H1 (cell line): ENCODE results near the gene ZNF366. TPM values are rescaled to one million over a fixed set of nuclear protein-coding genes. Genes with fewer than 3 reads are reported as not detected.

Experiments
- CTCF ChIA-PET: fragments of 300-600 bp; sonication (Branson Sonifier 250); formaldehyde crosslinking; loops from one replicate; lab custom pipeline; 2021; ENCODE audit not compliant: partially characterized antibody; lab: Charles Lee
- POLR2A ChIA-PET: fragments of 300-600 bp; sonication (Branson Sonifier 250); formaldehyde crosslinking; loops from one replicate; lab custom pipeline; 2021; ENCODE audit warnings: inconsistent platforms; ENCODE audit not compliant: partially characterized antibody; lab: Charles Lee
- DNase-seq, 2 experiments: peaks; one replicate each; pipeline versions ENCODE4 v3.0.0 to v3.0.0-alpha.2; 2010 to 2022; ENCODE audit warnings: low spot score in 2 of 2, low read depth in 1 of 2, mixed read lengths in 1 of 2
- FAIRE-seq: peaks from 2 replicates; lab custom pipeline; 2011; peaks lifted over from hg19 to GRCh38; lab: Jason Lieb, UNC
- H2AFZ ChIP-seq: 2 replicates; pipeline ENCODE4 v1.8.1; 2012; ENCODE audit warnings: low read length, inconsistent platforms
- H2AK5ac ChIP-seq: 2 replicates; pipeline ENCODE4 v1.6.1; 2013; ENCODE audit warnings: low read depth, low read length
- H2BK120ac ChIP-seq: replicated peaks from 2 replicates; pipeline ENCODE3; 2013; ENCODE audit warnings: low read depth, low read length, inconsistent platforms
- H2BK12ac ChIP-seq: 2 replicates; pipeline ENCODE4 v1.6.1; 2013; ENCODE audit warnings: low read depth, low read length
- H2BK15ac ChIP-seq: 2 replicates; pipeline ENCODE4 v1.6.1; 2013; ENCODE audit warnings: low read length
- H2BK20ac ChIP-seq: 2 replicates; pipeline ENCODE4 v1.6.1; 2013; ENCODE audit warnings: low read length
- H2BK5ac ChIP-seq: 2 replicates; pipeline ENCODE4 v1.6.1; 2013; ENCODE audit warnings: low read depth, low read length
- H3K14ac ChIP-seq: 2 replicates; pipeline ENCODE4 v1.6.1; 2013; ENCODE audit warnings: inconsistent platforms; ENCODE audit not compliant: insufficient read length
- H3K18ac ChIP-seq: 2 replicates; pipeline ENCODE4 v1.6.1; 2013; ENCODE audit warnings: low read length; ENCODE audit errors: extremely low read depth
- H3K23ac ChIP-seq: 2 replicates; pipeline ENCODE4 v1.6.1; 2013; ENCODE audit warnings: inconsistent platforms; ENCODE audit not compliant: insufficient read length
- H3K23me2 ChIP-seq: 2 replicates; pipeline ENCODE4 v1.6.1; 2013; ENCODE audit warnings: low read depth, low read length
- H3K27ac ChIP-seq: 2 replicates; pipeline ENCODE4 v1.6.1; 2011; ENCODE audit warnings: low read depth, low read length, inconsistent platforms
- H3K27me3 ChIP-seq, 4 experiments: replicated peaks in 1 of 4; 1 replicate in 1 of 4; 2 replicates in 3 of 4; pipeline versions ENCODE4 v1.6.1 to v1.8.1; 2011 to 2013; ENCODE audit warnings: low read length in 3 of 4, mild to moderate bottlenecking in 3 of 4, inconsistent platforms in 2 of 4, mixed read lengths in 2 of 4, moderate library complexity in 1 of 4; ENCODE audit not compliant: control insufficient read depth in 3 of 4, insufficient read depth in 3 of 4; ENCODE audit errors: extremely low read depth in 1 of 4
- H3K36me3 ChIP-seq, 4 experiments: 2 replicates each; pipeline versions ENCODE4 v1.6.1 to v1.8.1; 2011 to 2013; ENCODE audit warnings: mild to moderate bottlenecking in 4 of 4, low read length in 3 of 4, moderate library complexity in 2 of 4, control low read depth in 1 of 4, inconsistent platforms in 1 of 4; ENCODE audit not compliant: insufficient read depth in 4 of 4, control insufficient read depth in 2 of 4
- H3K4ac ChIP-seq: replicated peaks from 2 replicates; pipeline ENCODE3; 2013; ENCODE audit warnings: low read length, low read depth, mixed read lengths, inconsistent platforms; ENCODE audit not compliant: insufficient read length
- H3K4me1 ChIP-seq, 4 experiments: replicated peaks in 1 of 4; 1 replicate in 1 of 4; 2 replicates in 3 of 4; pipeline versions ENCODE4 v1.6.1 to v1.8.1; 2011 to 2013; ENCODE audit warnings: low read length in 3 of 4, inconsistent platforms in 2 of 4, mixed read lengths in 1 of 4; ENCODE audit not compliant: insufficient read depth in 4 of 4, control insufficient read depth in 3 of 4
- H3K4me2 ChIP-seq, 2 experiments: 2 replicates each; pipeline versions ENCODE4 v1.6.1 to v1.8.1; 2011 to 2013; ENCODE audit warnings: low read depth in 2 of 2, low read length in 2 of 2, control low read depth in 1 of 2, inconsistent platforms in 1 of 2, mild to moderate bottlenecking in 1 of 2; ENCODE audit not compliant: insufficient read depth in 1 of 2
- H3K4me3 ChIP-seq, 4 experiments: fragments of 200-600, 300-600 bp in 1 of 4; sonication (generic), shearing (Covaris generic), sonication (Bioruptor Twin) in 1 of 4; 2 replicates each; pipeline versions ENCODE4 v1.5.1 to v1.8.1; 2011 to 2016; ENCODE audit warnings: low read length in 4 of 4, low read depth in 3 of 4, control low read depth in 2 of 4, inconsistent platforms in 2 of 4, mild to moderate bottlenecking in 2 of 4, mixed read lengths in 1 of 4, moderate library complexity in 1 of 4; ENCODE audit not compliant: insufficient read depth in 2 of 4; ENCODE audit errors: extremely low read depth in 1 of 4
- H3K56ac ChIP-seq: replicated peaks from 2 replicates; pipeline ENCODE3; 2013; ENCODE audit warnings: low read depth, mild to moderate bottlenecking, mixed read lengths, low read length, inconsistent platforms; ENCODE audit not compliant: insufficient read length
- H3K79me1 ChIP-seq: 2 replicates; pipeline ENCODE4 v1.6.1; 2013; ENCODE audit warnings: low read depth, low read length, control low read depth
- H3K79me2 ChIP-seq, 2 experiments: 2 replicates each; pipeline versions ENCODE4 v1.6.1 to v1.8.1; 2012 to 2013; ENCODE audit warnings: low read length in 2 of 2, mild to moderate bottlenecking in 2 of 2, inconsistent platforms in 1 of 2; ENCODE audit not compliant: insufficient read depth in 2 of 2, control insufficient read depth in 1 of 2
- H3K9ac ChIP-seq, 4 experiments: replicated peaks in 1 of 4; 1 replicate in 1 of 4; 2 replicates in 3 of 4; pipeline versions ENCODE4 v1.6.1 to v1.8.1; 2011 to 2013; ENCODE audit warnings: low read depth in 3 of 4, low read length in 3 of 4, control low read depth in 2 of 4, mild to moderate bottlenecking in 2 of 4, moderate library complexity in 2 of 4, inconsistent platforms in 1 of 4; ENCODE audit errors: extremely low read depth in 1 of 4
- H3K9me3 ChIP-seq, 2 experiments: 2 replicates each; pipeline versions ENCODE4 v1.6.1 to v1.8.1; 2012 to 2013; ENCODE audit warnings: mild to moderate bottlenecking in 2 of 2, moderate library complexity in 2 of 2, control low read depth in 1 of 2, inconsistent platforms in 1 of 2, low read depth in 1 of 2, low read length in 1 of 2, mixed read lengths in 1 of 2; ENCODE audit not compliant: insufficient read depth in 2 of 2
- H4K20me1 ChIP-seq, 2 experiments: replicated peaks in 1 of 2; 2 replicates each; pipeline versions ENCODE3 to v1.8.1; 2011 to 2013; ENCODE audit warnings: inconsistent platforms in 2 of 2, low read length in 2 of 2, mild to moderate bottlenecking in 1 of 2; ENCODE audit not compliant: insufficient read depth in 2 of 2, control insufficient read depth in 1 of 2
- H4K5ac ChIP-seq: 2 replicates; pipeline ENCODE4 v1.6.1; 2013; ENCODE audit warnings: low read length, low read depth, mixed read lengths, inconsistent platforms; ENCODE audit not compliant: insufficient read length
- H4K8ac ChIP-seq: 2 replicates; pipeline ENCODE4 v1.8.0; 2013; ENCODE audit warnings: mild to moderate bottlenecking, moderate library complexity, low read length, inconsistent platforms; ENCODE audit not compliant: insufficient read depth; ENCODE audit errors: extremely low read depth
- H4K91ac ChIP-seq: replicated peaks from 2 replicates; pipeline ENCODE3; 2013; ENCODE audit warnings: low read length, mixed read lengths, inconsistent platforms; ENCODE audit not compliant: insufficient read length
- ASH2L ChIP-seq: fragments of 200-600, 300-600 bp; sonication (generic); IDR thresholded peaks from one replicate; pipeline ENCODE4 v1.7.1; 2017; ENCODE audit warnings: low read length
- BCL11A ChIP-seq, 2 experiments: IDR thresholded peaks; one replicate each; pipeline ENCODE4 v1.6.1; 2011; ENCODE audit warnings: low read depth in 2 of 2, low read length in 2 of 2, mild to moderate bottlenecking in 2 of 2
- EGR1 ChIP-seq: IDR thresholded peaks from 2 replicates; pipeline ENCODE4 v1.6.1; 2011; ENCODE audit warnings: low read depth, low read length, borderline replicate concordance
- HDAC6 ChIP-seq: IDR thresholded peaks from one replicate; pipeline ENCODE4 v1.7.1; 2012; ENCODE audit warnings: low read depth, mild to moderate bottlenecking, inconsistent platforms, low read length, moderate library complexity
- KDM5A ChIP-seq: fragments of 200-600 bp; IDR thresholded peaks from 2 replicates; pipeline ENCODE4 v1.7.1; 2012; ENCODE audit warnings: mild to moderate bottlenecking, low read length, inconsistent platforms, mixed read lengths
- SUZ12 ChIP-seq: fragments of 200-600 bp; sonication (generic); IDR thresholded peaks from 2 replicates; pipeline ENCODE4 v1.6.1; 2012; ENCODE audit warnings: mild to moderate bottlenecking, inconsistent platforms, low read length, moderate library complexity, mixed read lengths
- YY1 ChIP-seq: IDR thresholded peaks from 2 replicates; pipeline ENCODE4 v1.6.1; 2011; ENCODE audit warnings: low read depth, mild to moderate bottlenecking, low read length
- WGBS, 2 experiments: shearing (Covaris generic) in 1 of 2; methylation state at CpG; one replicate each; pipeline versions ENCODE4 v1.1.6 to v1.1.7; 2013 to 2015; ENCODE audit warnings: low lambda C conversion rate in 2 of 2, mixed read lengths in 2 of 2, inconsistent platforms in 1 of 2, low coverage in 1 of 2, missing lambda C conversion rate in 1 of 2; ENCODE audit not compliant: insufficient replicate concordance in 2 of 2, insufficient coverage in 1 of 2, insufficient read length in 1 of 2; ENCODE audit errors: extremely low coverage in 1 of 2, missing lambda C conversion rate in 1 of 2; 5-methylcytosine and 5-hydroxymethylcytosine counted together
- polyA plus RNA-seq, 7 experiments: library from polyadenylated mRNA; depleted of rRNA in 3 of 7; stranded (reverse) in 5 of 7; unstranded in 2 of 7; fragments of >200 nt in 5 of 7; fragments of 200-250 nt in 2 of 7; gene quantifications; 1 replicate in 5 of 7; 2 replicates in 1 of 7; 4 replicates in 1 of 7; pipeline versions ENCODE4 v1.2.1 to v1.2.3, GENCODE V29; 2011 to 2013; ENCODE audit warnings: missing spikeins in 2 of 7, mixed read lengths in 2 of 7
- total RNA-seq: library from RNA; stranded (reverse); fragmentation: NEBNext Ultra II Directional; extraction: Animal tissue kit (Norgen Biotek cat#: 25700); gene quantifications from 2 replicates; pipeline ENCODE4 v1.2.1, GENCODE V29; 2021
- TF ChIP-seq, protein P1 (sequence below): IDR thresholded peaks from 2 replicates; pipeline ENCODE4 v1.6.1; 2012; ENCODE audit warnings: low read length, inconsistent platforms

The ZNF366 gene
- total and polyA plus RNA-seq, 2 of the 8 experiments (the other 6 are each of a cell fraction or from before 2014, with no cell fraction given), result not detected

GRCh38 chr5:72522607-72523006 lies 15.4 kb upstream of the ZNF366 start:
- Histone ChIP-seq H4K8ac (no peak overlapping the region), H2BK12ac (no peak overlapping the region), H4K5ac (no peak overlapping the region), H3K27me3 (no peaks in the 10 kb centered on the region), H3K4ac (no peak overlapping the region), H3K79me2 (no peaks in the 10 kb centered on the region), H3K79me1 (no peaks in the 10 kb centered on the region), H3K14ac (no peak overlapping the region), H2BK120ac (no peak overlapping the region), H3K9me3 (no peaks in the 10 kb centered on the region; a peak in 1 of 4 replicates), H2BK15ac (no peak overlapping the region), H3K4me2 (no peak overlapping the region), H4K20me1 (no peaks in the 10 kb centered on the region), H2AFZ (no peak overlapping the region), H3K18ac (no peak overlapping the region), H2BK5ac (no peak overlapping the region), H3K23me2 (no peaks in the 10 kb centered on the region), H3K9ac (no peak overlapping the region), H3K27ac (no peak overlapping the region), H3K36me3 (no peaks in the 10 kb centered on the region), H2BK20ac (no peak overlapping the region), H3K4me1 (0 out of 7 replicates have a peak, but pooled peaks cover 0 to 2% (median 0%) of the 10 kb centered on the region in 4 experiments), H2AK5ac (no peak overlapping the region), H4K91ac (no peak overlapping the region), H3K56ac (no peak overlapping the region), H3K4me3 (no peak overlapping the region), H3K23ac (no peak overlapping the region)
- DNase-seq (no peak), FAIRE-seq (no peak)
- ChIA-PET POLR2A (no interaction called here), CTCF (interaction anchor here (0.6 to 5.0 kb wide), 10 partner anchors 9 to 166 kb away, joined by 3 to 37 read pairs (median 10); no protein-coding TSS in a partner anchor)
- no peak for TF ChIP-seq EGR1
- no peak for TF ChIP-seq YY1
- TF ChIP-seq KDM5A, result no peak
- no peak for TF ChIP-seq BCL11A (IDR thresholded peaks at IDR 0.05; ENCODE audit: low read depth in 2 of 2, low read length in 2 of 2)
- no peak for TF ChIP-seq ASH2L
- TF ChIP-seq, protein P1, sequence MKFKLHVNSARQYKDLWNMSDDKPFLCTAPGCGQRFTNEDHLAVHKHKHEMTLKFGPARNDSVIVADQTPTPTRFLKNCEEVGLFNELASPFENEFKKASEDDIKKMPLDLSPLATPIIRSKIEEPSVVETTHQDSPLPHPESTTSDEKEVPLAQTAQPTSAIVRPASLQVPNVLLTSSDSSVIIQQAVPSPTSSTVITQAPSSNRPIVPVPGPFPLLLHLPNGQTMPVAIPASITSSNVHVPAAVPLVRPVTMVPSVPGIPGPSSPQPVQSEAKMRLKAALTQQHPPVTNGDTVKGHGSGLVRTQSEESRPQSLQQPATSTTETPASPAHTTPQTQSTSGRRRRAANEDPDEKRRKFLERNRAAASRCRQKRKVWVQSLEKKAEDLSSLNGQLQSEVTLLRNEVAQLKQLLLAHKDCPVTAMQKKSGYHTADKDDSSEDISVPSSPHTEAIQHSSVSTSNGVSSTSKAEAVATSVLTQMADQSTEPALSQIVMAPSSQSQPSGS, result no peak
- no peak for TF ChIP-seq SUZ12
- no peak for TF ChIP-seq HDAC6
- WGBS, 2 experiments, result 86% methylated on average over 1 of the region's 1 CpG; no CpG with 5 or more reads in 1 of the 2 experiments
